PC-3 (cell line): ENCODE results near the gene DRD5. TPM values are rescaled to one million over a fixed set of nuclear protein-coding genes. Genes with fewer than 3 reads are reported as not detected.
"Not testable (repeated sequence)": the region's sequence is repeated elsewhere in the genome, so short reads cannot be mapped to it uniquely, and the experiment has no call there.

Experiments used
- ATAC-seq: fragments of 200-7000 bp; cut with Tn5 transposase; 2 replicates; pipeline ENCODE4 v1.9.1; 2020; ENCODE audit warnings: mild to moderate bottlenecking, moderate library complexity
- Bru-seq: library from RNA; stranded (reverse); fragments of 400-500 nt; gene quantifications from one replicate; lab custom pipeline; 2021; lab: Mats Ljungman, UMichigan
- BruChase-seq, 2 experiments: library from RNA; stranded (reverse); fragments of 400-500 nt; gene quantifications; one replicate each; lab custom pipeline; 2021; lab: Mats Ljungman, UMichigan
- BruUV-seq: library from RNA; stranded (reverse); fragments of 400-500 nt; replicated peaks from 2 replicates; lab custom pipeline; 2021; lab: Mats Ljungman, UMichigan
- CTCF ChIA-PET: fragments of 300-600 bp; sonication (Branson Sonifier 250); formaldehyde crosslinking; loops from one replicate; lab custom pipeline; 2022; ENCODE audit warnings: antibody characterized with exemption; lab: Charles Lee
- POLR2A ChIA-PET: fragments of 300-600 bp; sonication (Branson Sonifier 250); formaldehyde crosslinking; loops from one replicate; lab custom pipeline; 2022; ENCODE audit warnings: antibody characterized with exemption; ENCODE audit not compliant: unreplicated experiment; lab: Charles Lee
- DNase-seq: peaks from one replicate; pipeline ENCODE4 v3.0.0-alpha.2; 2015
- H2AFZ ChIP-seq: fragments of 300-600 bp; sonication (generic); 2 replicates; pipeline ENCODE4 v1.6.0; 2016; ENCODE audit warnings: antibody characterized with exemption, low read length
- H3F3A ChIP-seq: fragments of 300-600 bp; sonication (generic); one replicate; pipeline ENCODE4 v1.6.0; 2017; ENCODE audit warnings: antibody characterized with exemption, low read length, control low read depth, mild to moderate bottlenecking; ENCODE audit not compliant: unreplicated experiment
- H3K27ac ChIP-seq: fragments of 300-600 bp; sonication (generic); 2 replicates; pipeline ENCODE4 v1.5.1; 2016; ENCODE audit warnings: mild to moderate bottlenecking, low read length
- H3K27me3 ChIP-seq: fragments of 300-600 bp; sonication (generic); 2 replicates; pipeline ENCODE4 v1.6.1; 2016; ENCODE audit warnings: low read length, mixed read lengths
- H3K36me3 ChIP-seq: fragments of 300-600 bp; sonication (generic); 2 replicates; pipeline ENCODE4 v1.6.1; 2016; ENCODE audit warnings: low read depth, mixed run types, low read length, mixed read lengths
- H3K4me1 ChIP-seq: fragments of 300-600 bp; sonication (generic); 2 replicates; pipeline ENCODE4 v1.5.1; 2016; ENCODE audit warnings: low read length; ENCODE audit not compliant: insufficient read depth
- H3K4me2 ChIP-seq: fragments of 300-600 bp; sonication (generic); 2 replicates; pipeline ENCODE4 v1.6.0; 2016; ENCODE audit warnings: low read length
- H3K4me3 ChIP-seq: fragments of 300-600 bp; sonication (generic); 2 replicates; pipeline ENCODE4 v1.5.1; 2016; ENCODE audit warnings: mild to moderate bottlenecking, low read length, mixed read lengths
- H3K79me2 ChIP-seq: fragments of 300-600 bp; sonication (generic); 2 replicates; pipeline ENCODE4 v1.6.1; 2017; ENCODE audit warnings: low read length, mixed read lengths
- H3K9ac ChIP-seq: fragments of 300-600 bp; sonication (generic); 2 replicates; pipeline ENCODE4 v1.6.0; 2016; ENCODE audit warnings: mild to moderate bottlenecking, low read length
- H3K9me2 ChIP-seq: fragments of 300-600 bp; sonication (generic); replicated peaks from 2 replicates; pipeline ENCODE4 v1.6.1; 2016; ENCODE audit warnings: mixed run types, low read length, mixed read lengths
- H3K9me3 ChIP-seq: fragments of 300-600 bp; sonication (generic); 2 replicates; pipeline ENCODE4 v1.6.1; 2016; ENCODE audit warnings: low read length, mixed read lengths
- H4K20me1 ChIP-seq: fragments of 300-600 bp; sonication (generic); 2 replicates; pipeline ENCODE4 v1.6.1; 2016; ENCODE audit warnings: low read length, mixed read lengths
- EZH2 ChIP-seq: fragments of 300-600 bp; sonication (generic); IDR thresholded peaks from one replicate; pipeline ENCODE4 v1.6.1; 2017; ENCODE audit warnings: antibody characterized with exemption, mild to moderate bottlenecking, low read length; ENCODE audit not compliant: unreplicated experiment
- EZH2phosphoT487 ChIP-seq: fragments of 300-600 bp; sonication (generic); IDR thresholded peaks from 2 replicates; pipeline ENCODE4 v1.6.1; 2018; ENCODE audit warnings: mild to moderate bottlenecking, antibody characterized with exemption, low read length, borderline replicate concordance
- intact Hi-C: fragments of 100-400 bp; cut with micrococcal nuclease; formaldehyde crosslinking; loops from 2 replicates; pipeline ENCODE4 v1.9.0; 2023
- long read RNA-seq: library from polyadenylated mRNA; unstranded; transcript quantifications from one replicate; pipeline ENCODE4 v2.0.0, GENCODE V29; 2021; ENCODE audit not compliant: unreplicated experiment
- total RNA-seq: library from RNA; depleted of rRNA; stranded (reverse); fragments of >200 nt; gene quantifications from 2 replicates; pipeline ENCODE4 v1.2.3, GENCODE V29; 2014; rRNA removed
- TF ChIP-seq, protein P1 (sequence below): fragments of 300-600 bp; sonication (generic); conservative IDR thresholded peaks from 2 replicates; pipeline ENCODE4 v1.5.1; 2017; ENCODE audit warnings: antibody characterized with exemption, low read depth, mild to moderate bottlenecking, low read length

Gene DRD5
- total RNA-seq (not detected in 2 replicates), Bru-seq, nascent RNA (not detected), BruChase-seq, experiment 1, labeled RNA remaining after a 6-hour chase (not detected), BruChase-seq, experiment 2, labeled RNA remaining after a 2-hour chase (not detected)
- long read RNA-seq: 0 reads

DNA sequence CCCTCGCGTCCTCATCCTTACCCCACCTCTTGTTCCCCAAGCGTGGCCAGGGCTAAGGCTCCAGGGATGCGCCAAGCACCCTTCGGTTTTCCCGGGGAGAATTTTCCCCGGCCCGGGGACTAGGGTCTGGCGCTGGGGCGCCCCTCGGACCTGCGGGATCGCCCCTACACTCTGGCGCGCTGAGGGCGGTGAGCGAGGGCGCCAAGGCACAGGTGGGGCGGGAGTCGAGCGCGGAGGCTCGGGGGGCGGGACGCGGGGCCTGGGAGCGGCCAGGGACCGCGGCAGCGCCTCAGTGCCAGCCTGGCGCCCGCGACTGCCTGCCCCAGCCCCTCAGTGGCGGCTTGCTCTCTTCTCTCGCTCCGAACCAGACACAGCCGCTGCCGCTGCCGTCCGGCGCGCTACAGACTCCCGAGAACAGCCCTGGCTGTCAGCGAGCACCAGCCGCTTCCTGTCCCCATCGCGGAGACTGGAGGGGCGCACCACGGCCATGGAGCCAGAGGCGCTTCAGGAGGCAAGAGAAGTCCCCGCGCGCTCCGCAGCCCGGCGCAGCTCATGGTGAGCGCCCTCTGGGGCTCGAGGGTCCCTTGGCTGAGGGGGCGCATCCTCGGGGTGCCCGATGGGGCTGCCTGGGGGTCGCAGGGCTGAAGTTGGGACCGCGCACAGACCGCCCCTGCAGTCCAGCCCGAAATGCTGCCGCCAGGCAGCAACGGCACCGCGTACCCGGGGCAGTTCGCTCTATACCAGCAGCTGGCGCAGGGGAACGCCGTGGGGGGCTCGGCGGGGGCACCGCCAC, at the start of gene DRD5:
Gene DRD5, plus strand, starts transcription at position 292 of the 793 bp plus-strand sequence. Its CDS starts 396 bp downstream, at position 688.
- BruUV-seq: no TSS peak
- Histone ChIP-seq H2AFZ (no peak within 1 kb of the TSS), H4K20me1 (no peaks in the 10 kb centered on the region), H3K36me3 (no peaks in the 10 kb centered on the region), H3K9me2 (no peaks in the 10 kb centered on the region), H3K9me3 (no peaks in the 10 kb centered on the region), H3K79me2 (no peaks in the 10 kb centered on the region), H3F3A (no peaks in the 10 kb centered on the region), H3K4me3 (no peak within 1 kb of the TSS), H3K4me2 (no peak within 1 kb of the TSS), H3K27ac (no peak within 1 kb of the TSS), H3K9ac (no peak within 1 kb of the TSS), H3K27me3 (peaks cover 5% of the 10 kb centered on the region), H3K4me1 (no peaks in the 10 kb centered on the region)
- intact Hi-C loops: no loop called here
- ChIA-PET POLR2A (no interaction called here), CTCF (no interaction called here)
- ATAC-seq: no peak
- TF ChIP-seq, protein P1, sequence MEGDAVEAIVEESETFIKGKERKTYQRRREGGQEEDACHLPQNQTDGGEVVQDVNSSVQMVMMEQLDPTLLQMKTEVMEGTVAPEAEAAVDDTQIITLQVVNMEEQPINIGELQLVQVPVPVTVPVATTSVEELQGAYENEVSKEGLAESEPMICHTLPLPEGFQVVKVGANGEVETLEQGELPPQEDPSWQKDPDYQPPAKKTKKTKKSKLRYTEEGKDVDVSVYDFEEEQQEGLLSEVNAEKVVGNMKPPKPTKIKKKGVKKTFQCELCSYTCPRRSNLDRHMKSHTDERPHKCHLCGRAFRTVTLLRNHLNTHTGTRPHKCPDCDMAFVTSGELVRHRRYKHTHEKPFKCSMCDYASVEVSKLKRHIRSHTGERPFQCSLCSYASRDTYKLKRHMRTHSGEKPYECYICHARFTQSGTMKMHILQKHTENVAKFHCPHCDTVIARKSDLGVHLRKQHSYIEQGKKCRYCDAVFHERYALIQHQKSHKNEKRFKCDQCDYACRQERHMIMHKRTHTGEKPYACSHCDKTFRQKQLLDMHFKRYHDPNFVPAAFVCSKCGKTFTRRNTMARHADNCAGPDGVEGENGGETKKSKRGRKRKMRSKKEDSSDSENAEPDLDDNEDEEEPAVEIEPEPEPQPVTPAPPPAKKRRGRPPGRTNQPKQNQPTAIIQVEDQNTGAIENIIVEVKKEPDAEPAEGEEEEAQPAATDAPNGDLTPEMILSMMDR: no peak
- TF ChIP-seq EZH2phosphoT487: no peak
- TF ChIP-seq EZH2: no peak
- DNase-seq: no peak

DNA sequence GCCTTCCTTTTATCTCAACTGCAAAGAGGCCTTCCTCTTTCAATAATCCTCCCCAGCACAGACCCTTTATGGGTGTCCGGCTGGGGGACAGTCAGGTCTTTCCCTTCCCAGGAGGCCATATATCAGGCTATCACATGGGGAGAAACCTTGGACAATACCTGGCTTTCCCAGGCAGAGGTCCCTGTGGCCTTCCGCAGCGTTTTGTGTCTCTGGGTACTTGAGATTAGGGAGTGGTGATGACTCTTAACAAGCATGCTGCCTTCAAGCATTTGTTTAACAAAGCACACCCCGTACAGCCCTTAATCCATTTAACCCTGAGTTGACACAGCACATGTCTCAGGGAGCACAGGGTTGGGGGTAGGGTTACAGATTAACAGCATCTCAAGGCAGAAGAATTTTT, 49.2 kb upstream of the DRD5 start:
- DNase-seq, H3K4me1 ChIP-seq, H3K9me3 ChIP-seq, H2AFZ ChIP-seq, H3K9ac ChIP-seq, ATAC-seq, intact Hi-C loops, H3K79me2 ChIP-seq, H3K9me2 ChIP-seq, POLR2A ChIA-PET, H3K4me2 ChIP-seq, BruUV-seq, H3K36me3 ChIP-seq, H3K4me3 ChIP-seq, H3K27me3 ChIP-seq, CTCF ChIA-PET, H4K20me1 ChIP-seq, H3K27ac ChIP-seq, H3F3A ChIP-seq: not testable (repeated sequence)

DNA sequence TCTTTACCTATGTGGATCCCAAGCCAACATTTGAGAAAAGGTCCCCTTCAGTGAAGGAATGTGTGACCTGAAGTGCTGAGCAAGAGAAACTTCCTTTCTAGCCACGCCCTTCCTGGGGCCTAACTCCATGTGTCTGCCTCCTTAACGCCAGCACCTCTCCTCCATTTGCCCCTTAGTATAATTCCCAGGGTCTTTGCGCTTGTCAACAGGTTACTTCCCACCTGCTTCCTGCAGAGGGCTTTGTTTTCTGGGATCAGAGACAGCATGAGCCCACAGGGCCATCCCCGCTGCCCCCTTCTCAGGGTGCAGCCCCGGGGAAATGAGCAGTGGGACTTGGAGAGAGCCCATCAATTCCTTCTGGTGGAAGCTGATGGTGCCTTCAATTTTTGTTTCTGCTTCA, 45.9 kb upstream of the DRD5 start:
- POLR2A ChIA-PET: no interaction called here
- DNase-seq: no peak

DNA sequence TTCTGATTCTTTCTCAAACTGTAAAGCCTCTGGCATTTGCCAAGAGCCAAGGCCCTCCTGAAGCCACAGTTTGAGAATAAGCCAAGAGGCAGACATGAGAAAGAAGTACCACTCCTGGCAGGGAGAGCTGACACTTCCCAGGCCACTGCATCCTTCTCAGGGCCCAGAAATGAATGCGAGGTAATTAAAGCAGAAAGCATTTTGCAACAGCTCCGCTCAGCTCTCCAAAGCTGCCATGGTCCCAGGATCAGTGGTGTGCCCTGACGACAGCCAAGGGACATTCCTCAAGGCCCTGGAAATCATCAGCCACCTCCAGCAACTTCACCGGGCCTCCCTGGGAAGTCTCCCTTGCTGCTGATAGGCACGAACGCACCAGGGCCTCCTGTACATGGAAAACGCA, 44.2 kb upstream of the DRD5 start:
- H4K20me1 ChIP-seq, DNase-seq, H3K9me2 ChIP-seq, ATAC-seq, CTCF ChIA-PET, intact Hi-C loops, H3K4me3 ChIP-seq, POLR2A ChIA-PET, H3K36me3 ChIP-seq, H2AFZ ChIP-seq, H3K27ac ChIP-seq, H3K9ac ChIP-seq, H3K4me2 ChIP-seq, H3K9me3 ChIP-seq, H3K4me1 ChIP-seq, BruUV-seq, H3F3A ChIP-seq, H3K79me2 ChIP-seq, H3K27me3 ChIP-seq: not testable (repeated sequence)

More for the DNA sequence above, 45.9 kb upstream of the DRD5 start:
- H3K4me2 ChIP-seq: no peak overlapping the region
- no peak overlapping the region for H3K4me3 ChIP-seq
- H2AFZ ChIP-seq: no peak overlapping the region
- intact Hi-C loops: no loop called here
- CTCF ChIA-PET: no interaction called here
- no TSS peak for BruUV-seq
- H3K27ac ChIP-seq: no peak overlapping the region
- H3K36me3 ChIP-seq: no peaks in the 10 kb centered on the region
- H3K9me2 ChIP-seq: no peaks in the 10 kb centered on the region
- TF ChIP-seq EZH2phosphoT487 (no peak), EZH2 (no peak)
- TF ChIP-seq, protein P1: no peak
- H3K79me2 ChIP-seq: no peaks in the 10 kb centered on the region
- H3K9me3 ChIP-seq: no peaks in the 10 kb centered on the region
- H4K20me1 ChIP-seq: no peaks in the 10 kb centered on the region
- no peaks in the 10 kb centered on the region for H3K4me1 ChIP-seq
- H3K9ac ChIP-seq: no peak overlapping the region
- no peak for ATAC-seq
- no peaks in the 10 kb centered on the region for H3K27me3 ChIP-seq
- H3F3A ChIP-seq: no peaks in the 10 kb centered on the region

DNA sequence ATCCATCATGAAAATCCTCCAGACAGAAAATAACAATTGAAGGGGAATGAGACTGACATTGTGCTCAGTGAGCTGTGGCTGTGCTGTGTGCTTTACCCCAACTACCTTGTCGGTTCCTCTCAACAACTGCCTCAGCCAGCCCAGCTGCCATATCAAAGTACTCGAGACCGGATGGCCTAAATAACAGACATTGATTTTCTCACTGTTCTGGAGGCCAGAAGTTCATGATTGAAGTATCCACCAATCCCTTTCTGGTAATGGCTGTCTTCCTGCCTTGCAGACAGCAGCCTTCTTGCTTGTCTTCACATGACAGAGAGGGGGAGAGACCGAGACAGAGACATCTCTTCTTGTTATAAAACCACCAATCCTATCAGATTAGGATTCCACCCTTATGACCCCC, 37.6 kb upstream of the DRD5 start:
- H2AFZ ChIP-seq, H3K79me2 ChIP-seq, ATAC-seq, H3K9me3 ChIP-seq, CTCF ChIA-PET, H3K4me3 ChIP-seq, H3F3A ChIP-seq, intact Hi-C loops, H3K4me1 ChIP-seq, H4K20me1 ChIP-seq, H3K27ac ChIP-seq, H3K4me2 ChIP-seq, H3K9ac ChIP-seq, DNase-seq, BruUV-seq, H3K9me2 ChIP-seq, H3K27me3 ChIP-seq, POLR2A ChIA-PET, H3K36me3 ChIP-seq: not testable (repeated sequence)
